Prostate gland (tissue), 2 donors: ENCODE data around the gene RTN4R. TPM values are rescaled to one million over a fixed set of nuclear protein-coding genes. Genes with fewer than 3 reads are reported as not detected.

Source experiments
- DNase-seq: peaks from one replicate; pipeline ENCODE4 v3.0.0-alpha.2; 2019; ENCODE audit warnings: low spot score
- H3K27ac ChIP-seq, 2 donors: fragments of 200-600 bp; sonication (generic); 2 replicates each; pipeline ENCODE4 v1.5.1; 2017 to 2019
- H3K27me3 ChIP-seq: fragments of 200-600 bp; sonication (generic); replicated peaks from 2 replicates; pipeline ENCODE4 v1.5.1; 2019; ENCODE audit not compliant: insufficient read depth
- H3K36me3 ChIP-seq, 2 donors: fragments of 200-600 bp; sonication (generic); 1 replicate in 1 of 2; 2 replicates in 1 of 2; pipeline versions ENCODE4 v1.5.1 to v1.8.1; 2017 to 2019
- H3K4me1 ChIP-seq: fragments of 200-600 bp; sonication (generic); replicated peaks from 2 replicates; pipeline ENCODE4 v1.5.1; 2019
- H3K4me3 ChIP-seq, 2 donors: fragments of 200-600 bp; sonication (generic); 2 replicates each; pipeline ENCODE4 v1.5.1; 2017 to 2019
- H3K9me3 ChIP-seq: fragments of 200-600 bp; sonication (generic); 2 replicates; pipeline ENCODE4 v1.5.1; 2017
- CTCF ChIP-seq, 4 experiments: fragments of 200-600 bp in 2 of 4; fragments of 450-650 bp in 2 of 4; sonication (generic) in 2 of 4; IDR thresholded peaks; 1 replicate in 3 of 4; 2 replicates in 1 of 4; pipeline ENCODE4 v1.5.1; 2016 to 2019; ENCODE audit warnings: antibody characterized with exemption in 4 of 4, mild to moderate bottlenecking in 2 of 4, moderate library complexity in 2 of 4
- POLR2A ChIP-seq: fragments of 450-650 bp; IDR thresholded peaks from one replicate; pipeline ENCODE4 v1.6.1; 2016; ENCODE audit warnings: antibody characterized with exemption, mild to moderate bottlenecking
- POLR2AphosphoS5 ChIP-seq: sonication (generic); formaldehyde crosslinking; IDR thresholded peaks from one replicate; pipeline ENCODE4 v1.6.1; 2017; ENCODE audit warnings: antibody characterized with exemption
- WGBS: methylation state at CpG from one replicate; pipeline ENCODE4 v1.1.5; 2018; 5-methylcytosine and 5-hydroxymethylcytosine counted together
- intact Hi-C: fragments of 100-400 bp; cut with DNase I; formaldehyde crosslinking; loops from one replicate; pipeline ENCODE4 v1.14.2; 2022
- total RNA-seq, 2 donors: library from RNA; depleted of rRNA; stranded (reverse); fragments of >200 nt; gene quantifications; one replicate each; pipeline ENCODE4 v1.1.0, GENCODE V29; 2016

Gene RTN4R
- total RNA-seq, 2 donors from 2014 or later = 4.4 to 6.0 TPM

DNA sequence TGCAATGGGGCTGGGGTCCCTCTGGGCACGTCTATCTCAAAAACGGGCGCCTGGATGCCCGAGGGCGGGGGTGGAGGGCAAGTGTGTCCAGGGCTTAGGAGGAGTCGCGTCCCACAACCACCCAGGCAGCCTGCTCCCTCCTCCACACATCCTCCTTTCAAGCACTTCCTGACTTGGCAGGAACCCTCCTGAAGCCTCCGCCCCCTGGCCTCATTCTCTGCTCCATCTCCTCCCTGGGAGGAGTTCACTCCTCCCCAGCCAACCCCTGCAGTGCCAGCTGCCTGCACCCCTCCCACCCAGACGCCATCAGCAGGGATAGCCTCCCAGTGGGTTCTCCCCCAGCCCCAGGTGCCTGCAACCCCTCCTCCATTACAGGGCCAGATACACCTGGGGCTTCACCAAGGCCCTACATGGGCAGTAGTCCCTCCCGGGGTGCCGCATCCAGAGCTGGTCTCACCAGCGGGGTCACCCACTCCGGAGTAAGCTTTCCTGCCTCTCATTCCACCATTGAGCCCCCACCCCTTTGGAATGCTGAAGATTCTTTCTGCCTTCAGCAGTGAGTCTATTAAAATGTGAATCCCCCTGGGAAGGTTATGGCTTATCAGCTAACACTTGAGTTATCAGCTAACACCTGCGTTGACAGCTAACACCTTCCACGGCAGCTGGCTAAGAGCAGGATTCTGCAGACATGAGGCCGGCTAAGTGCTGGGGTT, 24.4 kb downstream of the RTN4R start:
- intact Hi-C loops = no loop called here
- peak; percentile 25 for DNase-seq
- Histone ChIP-seq H3K27me3 (no peaks in the 10 kb centered on the region), H3K27ac (no peak overlapping the region), H3K36me3 (no peaks in the 10 kb centered on the region), H3K4me1 (peaks cover 2% of the 10 kb centered on the region), H3K9me3 (no peaks in the 10 kb centered on the region), H3K4me3 (no peak overlapping the region)
- no peak for TF ChIP-seq POLR2AphosphoS5
- TF ChIP-seq POLR2A = no peak
- TF ChIP-seq CTCF (IDR thresholded peaks at IDR 0.05) = no peak
- 38% methylated on average over 11 of the region's 16 CpGs for WGBS

DNA sequence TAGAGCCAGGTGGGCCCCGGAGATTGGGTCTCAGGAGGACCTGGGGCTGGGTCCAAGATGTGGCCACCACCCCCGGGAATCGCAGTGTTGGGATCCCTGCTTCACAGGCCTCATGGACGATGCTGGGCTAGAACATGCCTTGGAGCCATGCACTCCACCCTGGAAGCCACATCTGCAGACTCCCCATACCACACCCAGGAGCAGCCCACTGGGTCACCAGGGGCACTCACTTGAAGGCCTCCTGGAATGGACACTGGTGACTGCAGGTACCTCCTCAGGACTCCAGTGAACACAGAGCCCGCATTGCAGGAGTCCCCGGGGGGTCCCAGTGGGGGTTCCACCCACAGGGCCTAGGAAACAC, 25.0 kb downstream of the RTN4R start:
- TF ChIP-seq POLR2AphosphoS5 (no peak), CTCF (IDR thresholded peaks at IDR 0.05) (no peak), POLR2A (no peak)
- Histone ChIP-seq H3K27ac (no peak overlapping the region), H3K9me3 (no peaks in the 10 kb centered on the region), H3K27me3 (no peaks in the 10 kb centered on the region), H3K4me3 (no peak overlapping the region), H3K4me1 (peaks cover 2% of the 10 kb centered on the region), H3K36me3 (no peaks in the 10 kb centered on the region)
- 63% methylated on average over 4 of the region's 6 CpGs for WGBS
- DNase-seq = no peak
- intact Hi-C loops = no loop called here

DNA sequence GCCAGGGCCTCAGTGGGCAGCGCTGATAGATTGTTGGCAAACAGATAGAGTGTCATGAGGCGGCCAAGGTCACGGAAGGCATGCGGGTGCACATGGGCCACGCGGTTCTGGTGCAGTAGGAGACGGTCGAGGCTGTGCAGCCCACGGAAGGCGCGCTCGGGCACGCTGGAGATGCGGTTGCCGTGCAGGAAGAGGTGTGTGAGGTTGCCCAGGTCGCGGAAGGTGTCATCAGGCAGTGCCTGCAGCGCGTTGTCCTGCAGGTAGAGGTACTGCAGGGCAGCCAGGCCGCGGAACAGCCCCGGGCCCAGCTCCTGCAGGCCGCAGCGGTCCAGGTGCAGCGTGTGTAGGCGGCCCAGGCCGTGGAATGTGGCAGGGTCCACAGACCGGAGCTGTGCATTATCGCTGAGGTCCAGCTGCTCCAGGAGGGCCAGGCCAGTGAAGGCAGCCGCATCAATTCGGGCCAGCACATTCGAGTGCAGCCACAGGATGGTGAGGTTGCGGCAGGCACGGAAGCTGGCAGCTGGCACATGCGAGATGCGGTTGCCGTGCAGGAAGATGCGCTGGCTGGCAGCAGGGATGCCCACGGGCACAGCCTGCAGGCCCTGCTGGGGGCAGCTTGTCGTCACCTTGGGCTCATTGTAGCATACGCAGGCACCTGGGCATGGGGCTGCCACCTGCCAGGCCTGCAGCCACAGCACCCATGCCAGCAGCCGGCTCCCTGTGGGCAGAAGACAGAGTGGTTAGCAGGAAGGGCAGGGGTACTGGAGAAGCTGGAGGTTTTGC, 25.5 kb downstream of the RTN4R start:
- Histone ChIP-seq H3K27me3 (no peaks in the 10 kb centered on the region), H3K9me3 (no peaks in the 10 kb centered on the region), H3K4me1 (peaks cover 2% of the 10 kb centered on the region), H3K36me3 (no peaks in the 10 kb centered on the region), H3K4me3 (no peak overlapping the region), H3K27ac (no peak overlapping the region)
- intact Hi-C loops = no loop called here
- no peak for TF ChIP-seq CTCF (IDR thresholded peaks at IDR 0.05)
- no peak for TF ChIP-seq POLR2A
- no peak for TF ChIP-seq POLR2AphosphoS5
- WGBS = 91% methylated on average over 42 of the region's 42 CpGs
- DNase-seq = no peak

DNA sequence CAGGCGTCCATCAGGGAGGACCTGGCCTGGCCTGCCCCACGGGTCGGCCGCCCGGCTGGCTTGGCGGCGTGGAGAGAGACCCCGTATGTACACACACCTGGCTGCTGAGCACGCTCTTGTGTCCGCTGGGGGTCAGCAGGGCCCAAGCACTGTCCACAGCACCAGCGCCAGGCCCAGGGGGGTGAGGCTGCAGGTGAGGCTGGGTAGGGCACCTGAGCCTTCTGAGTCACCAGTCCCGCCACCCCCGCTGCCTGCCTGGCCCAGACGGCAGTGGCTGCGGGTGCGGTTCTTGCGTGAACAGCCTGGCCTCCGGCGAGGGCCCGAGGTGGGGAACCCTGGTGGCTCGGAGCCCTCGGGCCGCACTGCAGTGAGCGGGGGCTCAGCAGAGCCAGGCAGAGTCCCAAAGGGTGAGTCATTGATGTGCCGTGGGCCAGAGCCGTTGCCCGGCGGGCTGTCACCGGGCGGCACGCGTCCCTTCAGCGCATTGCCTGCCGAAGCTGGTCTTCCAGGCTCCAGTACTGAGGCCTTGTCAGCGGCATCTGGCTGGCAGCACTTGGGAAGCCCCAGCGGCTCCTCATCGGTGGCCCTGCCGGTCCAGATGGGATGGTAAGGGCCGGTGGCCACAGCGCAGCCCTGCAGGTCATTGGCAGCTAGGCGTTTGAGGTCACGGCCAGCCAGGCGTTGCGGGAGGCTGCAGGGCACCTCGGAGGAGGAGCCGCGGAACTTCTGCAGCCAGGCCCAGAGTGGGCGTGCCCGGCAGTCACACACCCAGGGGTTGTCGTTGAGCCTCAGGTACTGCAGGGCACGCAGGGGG, 26.3 kb downstream of the RTN4R start:
- TF ChIP-seq POLR2AphosphoS5 (no peak), CTCF (IDR thresholded peaks at IDR 0.05) (no peak), POLR2A (no peak)
- no peak overlapping the region for H3K4me3 ChIP-seq
- intact Hi-C loops = no loop called here
- peaks cover 2% of the 10 kb centered on the region for H3K4me1 ChIP-seq
- H3K27me3 ChIP-seq = no peaks in the 10 kb centered on the region
- no peak for DNase-seq
- WGBS = 93% methylated on average over 43 of the region's 51 CpGs
- H3K9me3 ChIP-seq = no peaks in the 10 kb centered on the region
- no peaks in the 10 kb centered on the region for H3K36me3 ChIP-seq
- H3K27ac ChIP-seq = no peak overlapping the region
